Fibroblast of skin of back (primary cell): ENCODE measurements around the gene KCNH5.

Experiments
- DNase-seq: peaks from one replicate; pipeline ENCODE4 v3.0.0-alpha.2; 2013

KCNH5 gene

GRCh38 chr14:62739647-62740046 lies 305.6 kb downstream of the KCNH5 start:
- no peak for DNase-seq

GRCh38 chr14:62736048-62737043 lies 308.9 kb downstream of the KCNH5 start:
- DNase-seq, result no peak

- no peak for DNase-seq
These were observed 310.4 kb downstream of the KCNH5 start for GRCh38 chr14:62734831-62735230.

- DNase-seq, result no peak
These were observed 322.9 kb downstream of the KCNH5 start for GRCh38 chr14:62722406-62722805.

GRCh38 chr14:62718629-62719028 lies 326.6 kb downstream of the KCNH5 start:
- DNase-seq, result no peak

GRCh38 chr14:62711351-62712023 lies 333.8 kb downstream of the KCNH5 start:
- DNase-seq, result no peak

GRCh38 chr14:62710811-62711210 lies 334.4 kb downstream of the KCNH5 start:
- no peak for DNase-seq

- DNase-seq, result no peak
These were observed 335.5 kb downstream of the KCNH5 start for GRCh38 chr14:62709773-62710172.

- peak; percentile 34 for DNase-seq
These were observed 339.0 kb downstream of the KCNH5 start for GRCh38 chr14:62706217-62706616.

- DNase-seq, result no peak
These were observed 347.8 kb downstream of the KCNH5 start for GRCh38 chr14:62697461-62697860.

- no peak for DNase-seq
These were observed 348.3 kb downstream of the KCNH5 start for GRCh38 chr14:62696929-62697328.

- no peak for DNase-seq
These were observed 348.8 kb downstream of the KCNH5 start for GRCh38 chr14:62696331-62696924.

GRCh38 chr14:62694075-62694474 lies 351.2 kb downstream of the KCNH5 start:
- DNase-seq, result peak; percentile 5

- no peak for DNase-seq
These were observed 352.7 kb downstream of the KCNH5 start for GRCh38 chr14:62692490-62693106.

GRCh38 chr14:62691647-62692489 lies 353.4 kb downstream of the KCNH5 start:
- DNase-seq, result peak; percentile 59

GRCh38 chr14:62689733-62690132 lies 355.5 kb downstream of the KCNH5 start:
- DNase-seq, result no peak

GRCh38 chr14:62687818-62688217 lies 357.4 kb downstream of the KCNH5 start:
- no peak for DNase-seq

GRCh38 chr14:62684376-62684775 lies 360.9 kb downstream of the KCNH5 start:
- DNase-seq, result no peak

GRCh38 chr14:62682208-62682607 lies 363.1 kb downstream of the KCNH5 start:
- no peak for DNase-seq

- no peak for DNase-seq
These were observed 370.6 kb downstream of the KCNH5 start for GRCh38 chr14:62674563-62675237.
